AML-193 (cell line): ENCODE measurements around the gene PRUNE2.

Source experiments
- DNase-seq, 2 experiments: peaks; one replicate each; lab custom pipeline; 2025; lab: John Stamatoyannopoulos, UW

The PRUNE2 gene

DNA sequence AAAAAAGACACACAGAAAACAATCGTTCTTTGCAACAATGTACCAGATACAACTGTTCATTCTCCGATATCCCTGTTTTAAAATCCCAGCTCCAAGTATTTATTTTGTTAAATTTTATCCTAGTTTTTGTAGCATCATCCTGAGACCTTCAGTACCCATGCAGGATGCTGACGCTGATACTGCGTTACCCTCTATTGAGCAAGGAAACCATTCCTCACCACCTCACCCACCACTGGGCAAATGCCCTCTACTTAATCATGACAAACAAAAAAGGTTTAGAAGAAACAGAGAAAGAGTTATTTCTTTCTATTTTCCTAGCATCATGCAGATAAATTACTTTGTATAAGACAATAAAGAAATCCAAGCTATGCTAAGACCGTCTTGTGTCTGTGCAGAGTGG is 277.8 kb downstream of the PRUNE2 start:
- DNase-seq, result no peak

- DNase-seq, result no peak
These were observed 278.9 kb downstream of the PRUNE2 start for GRCh38 chr9:76626980-76627379.

DNA sequence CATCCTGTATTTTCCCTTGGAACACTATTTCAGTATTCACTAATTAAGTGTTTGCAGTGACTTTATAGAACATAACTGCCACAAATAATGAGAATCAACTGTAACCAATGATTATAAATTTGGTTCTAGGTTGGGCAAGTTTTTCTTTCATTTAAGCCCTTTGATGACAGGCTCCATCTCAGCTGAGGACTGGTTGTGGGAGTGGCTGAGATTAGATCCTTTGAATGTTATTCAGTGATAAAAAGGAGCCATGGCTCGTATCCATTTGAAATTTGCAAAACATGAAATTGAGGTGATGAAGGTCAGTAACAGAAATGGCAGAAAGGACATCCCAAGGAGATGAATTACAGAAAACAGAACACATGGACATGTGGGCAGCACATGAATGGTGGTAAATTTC is 279.8 kb downstream of the PRUNE2 start:
- no peak for DNase-seq

GRCh38 chr9:76624391-76625048 is 281.4 kb downstream of the PRUNE2 start:
- no peak for DNase-seq

- no peak for DNase-seq
These were observed 284.9 kb downstream of the PRUNE2 start for GRCh38 chr9:76620996-76621395.

GRCh38 chr9:76620581-76620980 is 285.3 kb downstream of the PRUNE2 start:
- no peak for DNase-seq

DNA sequence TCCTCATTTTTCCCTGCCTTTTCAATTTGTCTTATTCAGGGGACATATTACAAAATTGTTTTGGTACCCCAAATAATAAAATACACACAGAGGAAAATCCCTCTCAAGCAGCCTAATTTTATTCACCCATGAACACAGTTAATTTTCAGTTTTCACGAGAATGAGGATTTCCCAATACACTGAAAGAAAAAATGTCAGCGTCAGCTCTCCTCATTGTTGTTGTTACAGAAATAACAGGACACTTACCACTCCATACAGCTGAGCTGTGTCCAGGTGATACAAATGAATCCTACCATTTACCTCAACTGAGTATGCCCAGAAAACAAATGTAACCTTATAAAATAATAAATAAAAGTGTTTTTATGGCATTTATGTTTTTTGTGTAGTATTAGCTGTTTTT is 286.3 kb downstream of the PRUNE2 start:
- DNase-seq, result peak in 1 of 2 experiments; percentile 13

DNA sequence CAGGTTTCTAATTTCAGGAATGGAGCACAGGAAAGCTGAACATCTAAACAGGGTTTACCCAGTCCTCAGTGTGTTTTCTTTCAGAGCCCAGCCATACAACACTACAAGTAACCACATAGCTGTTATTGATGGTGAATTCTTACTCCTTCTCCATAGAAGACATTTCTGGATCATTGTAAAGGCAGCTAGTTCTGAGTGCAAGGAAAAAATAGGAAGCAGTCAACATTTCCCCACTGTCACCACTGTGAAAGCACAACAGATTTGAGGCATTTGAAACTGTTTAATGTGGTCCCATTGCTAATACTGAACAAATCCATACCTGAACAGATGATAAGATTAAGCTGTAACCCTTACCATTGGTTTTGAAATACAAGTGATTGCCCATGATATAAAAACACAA is 286.7 kb downstream of the PRUNE2 start:
- DNase-seq, result no peak

GRCh38 chr9:76618762-76619161 is 287.2 kb downstream of the PRUNE2 start:
- DNase-seq, result no peak

- DNase-seq, result no peak
These were observed 288.3 kb downstream of the PRUNE2 start for GRCh38 chr9:76617497-76618175.

GRCh38 chr9:76616780-76617179 is 289.1 kb downstream of the PRUNE2 start:
- DNase-seq, result no peak

DNA sequence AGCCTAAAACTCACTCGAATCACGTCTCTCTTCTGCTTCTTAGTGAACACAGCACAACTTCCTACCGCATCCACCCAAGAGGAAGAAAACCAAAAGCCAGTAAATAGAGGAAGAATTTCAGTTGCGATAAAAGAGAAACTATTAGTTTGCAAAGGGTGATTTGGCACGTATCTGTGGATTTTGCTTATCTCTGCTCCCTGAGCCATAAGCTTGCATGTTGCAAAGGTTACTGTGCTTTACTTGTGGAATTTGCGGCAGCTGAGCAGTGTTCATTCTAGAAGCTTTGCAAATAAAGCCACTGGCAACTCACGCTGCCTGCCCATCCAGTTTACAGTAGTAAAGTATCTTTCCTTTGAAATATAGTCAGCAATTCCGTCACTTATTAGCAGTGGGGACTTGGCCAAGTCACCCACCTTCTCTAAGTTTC is 290.7 kb downstream of the PRUNE2 start:
- peak; percentile 38 to 71 for DNase-seq

DNA sequence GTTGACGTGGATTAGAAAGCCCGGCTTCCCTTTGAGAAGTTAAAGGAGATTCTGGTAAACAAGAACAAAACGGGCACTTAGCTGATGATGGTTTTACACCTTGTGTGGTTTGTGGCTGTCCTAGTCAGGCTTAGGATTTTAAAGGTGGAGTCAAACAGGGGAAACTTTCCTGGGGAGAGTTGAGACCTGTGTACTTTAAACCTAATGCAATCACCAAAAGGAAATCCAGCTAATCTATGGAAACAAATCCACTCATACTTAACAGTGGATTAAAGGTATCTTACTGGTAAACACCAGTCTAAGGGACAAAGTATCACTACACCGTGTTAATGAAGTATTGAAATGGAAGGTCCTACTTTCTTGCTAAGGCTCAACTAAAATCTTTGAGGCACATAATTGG is 291.9 kb downstream of the PRUNE2 start:
- DNase-seq, result no peak

- DNase-seq, result no peak
These were observed 292.6 kb downstream of the PRUNE2 start for GRCh38 chr9:76613150-76613781.

DNA sequence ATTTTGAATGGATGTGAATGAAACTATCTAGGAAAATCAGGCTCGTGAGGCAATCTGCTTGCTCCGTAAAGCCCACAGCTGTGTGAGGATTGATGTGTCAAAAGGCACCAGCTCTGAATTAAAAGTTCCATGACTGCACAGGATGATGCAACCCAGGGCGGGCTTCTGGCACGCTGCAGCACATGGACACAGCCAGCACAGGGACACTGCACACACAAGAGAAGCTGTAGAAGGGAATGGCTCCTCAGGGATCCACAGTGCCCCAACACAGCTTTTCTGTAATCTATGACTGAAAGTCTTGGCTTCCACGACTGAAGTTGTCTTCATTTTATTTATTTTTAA is 295.9 kb downstream of the PRUNE2 start:
- no peak for DNase-seq

GRCh38 chr9:76609285-76610010 is 296.5 kb downstream of the PRUNE2 start:
- DNase-seq, result no peak

- DNase-seq, result peak; percentile 28 to 33
These were observed 297.2 kb downstream of the PRUNE2 start for GRCh38 chr9:76608575-76609273.

GRCh38 chr9:76607730-76608436 is 298.0 kb downstream of the PRUNE2 start:
- DNase-seq, result peak; percentile 43 to 52

DNA sequence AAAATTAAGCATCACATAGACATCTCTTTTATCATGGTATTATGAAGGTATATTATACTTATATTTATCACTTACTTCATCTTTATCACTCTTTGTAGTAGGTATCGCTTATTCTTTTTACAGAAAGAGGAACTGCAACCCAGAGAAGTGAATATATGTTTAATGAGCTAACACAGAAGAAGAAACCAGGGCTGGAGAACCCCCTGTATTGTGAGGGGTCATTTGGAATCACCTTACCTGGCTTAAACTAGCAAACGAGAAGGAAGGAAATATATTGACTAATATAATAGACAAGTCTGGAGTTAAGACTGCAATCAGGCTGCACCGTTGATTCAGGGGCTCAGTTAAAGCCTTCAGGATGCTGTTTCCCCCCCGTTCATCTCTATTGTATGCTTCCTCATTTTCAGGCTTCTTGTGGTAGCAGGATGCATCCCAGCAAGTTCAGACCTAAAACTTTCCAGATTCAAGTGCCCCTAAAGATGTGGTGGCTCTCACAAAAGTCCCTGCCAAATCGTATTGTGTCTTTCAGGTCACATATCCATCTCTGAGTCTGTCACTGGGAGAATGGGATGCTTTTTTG is 300.5 kb downstream of the PRUNE2 start:
- peak; percentile 7 to 31 for DNase-seq

DNA sequence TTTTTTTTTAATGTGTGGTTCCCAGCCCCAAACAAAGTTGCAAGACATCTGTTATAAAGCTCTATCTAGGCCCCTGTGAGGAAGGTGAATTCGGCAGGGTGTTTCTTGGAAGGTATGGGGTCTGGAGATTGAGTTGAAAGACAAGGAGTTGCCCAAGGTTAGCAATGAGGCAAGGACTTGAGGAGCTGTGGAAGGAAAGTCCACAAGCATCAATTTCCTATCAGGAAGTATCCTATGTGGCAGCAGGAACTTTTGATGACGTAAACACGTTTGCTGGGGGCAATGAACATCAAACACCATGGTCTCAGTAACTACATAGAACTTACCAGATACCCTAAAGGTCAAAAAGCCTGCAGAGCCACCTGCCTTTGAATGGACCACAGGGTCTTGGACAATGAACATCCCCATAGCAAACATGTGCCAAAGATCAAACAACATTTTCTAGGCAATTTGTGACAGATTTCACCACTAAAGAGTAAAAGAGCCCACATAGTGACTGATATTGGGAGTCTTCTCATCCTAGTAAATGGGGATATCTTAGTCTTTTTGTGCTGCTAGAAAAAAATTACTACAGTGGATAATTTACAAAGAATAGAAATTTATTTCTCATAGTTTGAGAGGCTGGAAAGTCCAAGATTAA is 301.9 kb downstream of the PRUNE2 start:
- no peak for DNase-seq
